HEK293T (cell line): Measurements from ENCODE around the gene YIPF7.

ENCODE experiments used
- CTCF ChIA-PET: fragments of 350-600 bp; formaldehyde crosslinking; extraction: SDS; loops from one replicate; lab custom pipeline; 2021; ENCODE audit warnings: antibody characterized with exemption, inconsistent platforms; lab: Yijun Ruan, JAX
- POLR2A ChIA-PET: fragments of 350-600 bp; formaldehyde crosslinking; extraction: SDS; loops from one replicate; lab custom pipeline; 2020; ENCODE audit warnings: antibody characterized with exemption, inconsistent platforms; lab: Yijun Ruan, JAX
- DNase-seq: peaks from one replicate; pipeline ENCODE4 v3.0.0; 2012; ENCODE audit warnings: mixed read lengths; ENCODE audit errors: extremely low spot score
- ARNT ChIP-seq: fragments of 450-650 bp; IDR thresholded peaks from 2 replicates; pipeline ENCODE4 v1.6.1; 2017; ENCODE audit warnings: mild to moderate bottlenecking
- BHLHE40 ChIP-seq: fragments of 450-650 bp; IDR thresholded peaks from 2 replicates; pipeline ENCODE4 v1.6.1; 2016; ENCODE audit warnings: mild to moderate bottlenecking, moderate library complexity, borderline replicate concordance
- CTBP1 ChIP-seq: fragments of 450-650 bp; IDR thresholded peaks from 2 replicates; pipeline ENCODE4 v1.6.1; 2016; ENCODE audit warnings: borderline replicate concordance
- ELF4 ChIP-seq: fragments of 450-650 bp; IDR thresholded peaks from 2 replicates; pipeline ENCODE4 v1.6.1; 2017; ENCODE audit warnings: antibody characterized with exemption
- FOXA1 ChIP-seq: fragments of 450-650 bp; IDR thresholded peaks from 2 replicates; pipeline ENCODE4 v1.6.1; 2016; ENCODE audit warnings: mild to moderate bottlenecking
- FOXK2 ChIP-seq: fragments of 450-650 bp; IDR thresholded peaks from 2 replicates; pipeline ENCODE4 v1.6.1; 2016; ENCODE audit warnings: mild to moderate bottlenecking
- FOXM1 ChIP-seq: fragments of 450-650 bp; IDR thresholded peaks from 2 replicates; pipeline ENCODE4 v1.6.1; 2017; ENCODE audit warnings: mild to moderate bottlenecking, borderline replicate concordance
- HDGF ChIP-seq: fragments of 450-650 bp; IDR thresholded peaks from 2 replicates; pipeline ENCODE4 v1.6.1; 2017; ENCODE audit warnings: antibody characterized with exemption, borderline replicate concordance
- L3MBTL2 ChIP-seq: fragments of 450-650 bp; conservative IDR thresholded peaks from 2 replicates; pipeline ENCODE4 v1.6.1; 2016; ENCODE audit warnings: mild to moderate bottlenecking
- LEF1 ChIP-seq: fragments of 450-650 bp; IDR thresholded peaks from 2 replicates; pipeline ENCODE4 v1.6.1; 2017; ENCODE audit warnings: mild to moderate bottlenecking, borderline replicate concordance
- NFRKB ChIP-seq: fragments of 450-650 bp; IDR thresholded peaks from 2 replicates; pipeline ENCODE4 v1.6.1; 2016; ENCODE audit warnings: mild to moderate bottlenecking, moderate library complexity
- PKNOX1 ChIP-seq: fragments of 450-650 bp; IDR thresholded peaks from 2 replicates; pipeline ENCODE4 v1.6.1; 2016
- SP1 ChIP-seq: fragments of 450-650 bp; IDR thresholded peaks from 2 replicates; pipeline ENCODE4 v1.6.1; 2017
- SUZ12 ChIP-seq: fragments of 450-650 bp; IDR thresholded peaks from 2 replicates; pipeline ENCODE4 v1.6.1; 2016; ENCODE audit warnings: mild to moderate bottlenecking
- TARDBP ChIP-seq: fragments of 450-650 bp; IDR thresholded peaks from 2 replicates; pipeline ENCODE4 v1.6.1; 2016
- ZNF384 ChIP-seq: fragments of 450-650 bp; IDR thresholded peaks from 2 replicates; pipeline ENCODE4 v1.6.1; 2016

Gene YIPF7

GRCh38 chr4:44638091-44638490 is 13.3 kb downstream of the YIPF7 start:
- no peak for DNase-seq
- CTCF ChIA-PET: no interaction called here
- TF ChIP-seq BHLHE40 (no peak), PKNOX1 (no peak), L3MBTL2 (no peak), LEF1 (no peak), ARNT (no peak), SP1 (no peak), FOXM1 (no peak), ZNF384 (no peak), FOXK2 (no peak)
- POLR2A ChIA-PET: no interaction called here

- CTCF ChIA-PET: interaction anchor here (0.8 kb wide), 1 partner anchor 45 kb away, joined by 3 read pairs; the partner anchor contains the start of gene GUF1
- DNase-seq: no peak
- TF ChIP-seq SUZ12: no peak
- no peak for TF ChIP-seq TARDBP
- TF ChIP-seq CTBP1: no peak
- TF ChIP-seq LEF1: no peak
- TF ChIP-seq ELF4: no peak
- TF ChIP-seq FOXM1: no peak
- TF ChIP-seq BHLHE40: no peak
- no peak for TF ChIP-seq ZNF384
- TF ChIP-seq PKNOX1: no peak
- no peak for TF ChIP-seq HDGF
- TF ChIP-seq L3MBTL2: no peak
- POLR2A ChIA-PET: no interaction called here
Observed at GRCh38 chr4:44632733-44633132, 18.7 kb downstream of the YIPF7 start.

GRCh38 chr4:44632089-44632488 is 19.3 kb downstream of the YIPF7 start:
- no peak for DNase-seq
- TF ChIP-seq ZNF384 (no peak), CTBP1 (no peak), SUZ12 (no peak), NFRKB (no peak), FOXK2 (no peak), FOXA1 (no peak), ARNT (no peak), ELF4 (no peak), TARDBP (no peak), LEF1 (no peak), PKNOX1 (no peak), SP1 (no peak), BHLHE40 (no peak), HDGF (no peak), L3MBTL2 (no peak), FOXM1 (no peak)
- ChIA-PET POLR2A (no interaction called here), CTCF (interaction anchor here (0.8 to 1.5 kb wide), 2 partner anchors 46 to 183 kb away, joined by 3 to 4 read pairs; partner anchors contain the start of genes GUF1 and KCTD8)

- TF ChIP-seq BHLHE40 (no peak), FOXK2 (no peak), NFRKB (no peak), ARNT (no peak)
- CTCF ChIA-PET: interaction anchor here (0.9 kb wide), 1 partner anchor 17 kb away, joined by 3 read pairs; no protein-coding TSS in a partner anchor
- DNase-seq: peak; percentile 35
- POLR2A ChIA-PET: no interaction called here
Observed at GRCh38 chr4:44629280-44629866, 22.1 kb downstream of the YIPF7 start.

- CTCF ChIA-PET: no interaction called here
- no peak for DNase-seq
- TF ChIP-seq BHLHE40 (no peak), PKNOX1 (no peak), L3MBTL2 (no peak), FOXK2 (no peak), ARNT (no peak), TARDBP (no peak), NFRKB (no peak)
- POLR2A ChIA-PET: no interaction called here
Observed at GRCh38 chr4:44623676-44624075, 27.7 kb downstream of the YIPF7 start.

GRCh38 chr4:44616621-44617020 is 34.8 kb downstream of the YIPF7 start:
- POLR2A ChIA-PET: no interaction called here
- CTCF ChIA-PET: no interaction called here
- no peak for TF ChIP-seq FOXM1
- TF ChIP-seq TARDBP: no peak
- TF ChIP-seq LEF1: no peak
- TF ChIP-seq NFRKB: no peak
- no peak for TF ChIP-seq ELF4
- TF ChIP-seq BHLHE40: no peak
- DNase-seq: no peak
